Caki2 (cell line): ENCODE measurements around the gene DMBX1. TPM values are rescaled to one million over a fixed set of nuclear protein-coding genes. Genes with fewer than 3 reads are reported as not detected.

Experiments used
- DNase-seq: peaks from one replicate; pipeline ENCODE4 v3.0.0-alpha.2; 2015; ENCODE audit warnings: low read depth
- in situ Hi-C: cut with HindIII; loops from 2 replicates; pipeline ENCODE4 v1.10.0; 2016; ENCODE audit warnings: low sequenced_read_pairs, low pct_unique_long_range_greater_than_20kb, mixed read lengths
- total RNA-seq: library from RNA; depleted of rRNA; stranded (reverse); fragments of >200 nt; shearing (Covaris generic); gene quantifications from 2 replicates; pipeline ENCODE4 v1.2.3, GENCODE V29; 2014; ENCODE audit warnings: low replicate concordance; rRNA removed

The DMBX1 gene
- total RNA-seq, 1 experiment from 2014 or later: not detected

DNA sequence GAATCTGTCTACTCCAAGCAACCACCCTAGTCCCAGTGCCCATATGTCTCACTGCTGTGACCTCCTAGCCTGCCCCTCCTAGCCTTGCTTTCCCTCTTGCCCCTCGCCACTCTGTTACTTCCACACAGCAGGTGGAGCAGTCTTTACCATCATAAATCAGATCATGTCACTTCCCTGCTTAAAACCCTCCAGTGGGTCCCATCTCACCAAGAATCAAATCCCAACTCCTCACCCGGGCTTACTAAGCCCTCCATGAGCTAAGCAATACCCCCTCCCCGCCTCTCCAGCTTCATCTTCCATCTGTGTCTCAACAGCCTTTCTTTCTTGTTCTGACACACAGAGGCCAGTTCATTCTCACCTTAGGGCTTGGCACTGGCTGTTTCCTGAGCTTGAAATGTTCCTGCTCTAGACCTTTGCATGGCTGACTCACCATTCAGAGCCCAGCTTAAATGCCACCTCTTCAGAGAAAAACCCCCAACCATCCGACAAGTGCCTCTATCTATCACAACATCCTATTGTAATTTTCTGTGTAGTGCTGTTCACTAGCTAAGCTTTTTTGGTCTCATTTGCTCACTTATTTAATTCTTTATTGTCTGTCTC lies 39.5 kb downstream of the DMBX1 start:
- DNase-seq: no peak
- in situ Hi-C loops: no loop called here

DNA sequence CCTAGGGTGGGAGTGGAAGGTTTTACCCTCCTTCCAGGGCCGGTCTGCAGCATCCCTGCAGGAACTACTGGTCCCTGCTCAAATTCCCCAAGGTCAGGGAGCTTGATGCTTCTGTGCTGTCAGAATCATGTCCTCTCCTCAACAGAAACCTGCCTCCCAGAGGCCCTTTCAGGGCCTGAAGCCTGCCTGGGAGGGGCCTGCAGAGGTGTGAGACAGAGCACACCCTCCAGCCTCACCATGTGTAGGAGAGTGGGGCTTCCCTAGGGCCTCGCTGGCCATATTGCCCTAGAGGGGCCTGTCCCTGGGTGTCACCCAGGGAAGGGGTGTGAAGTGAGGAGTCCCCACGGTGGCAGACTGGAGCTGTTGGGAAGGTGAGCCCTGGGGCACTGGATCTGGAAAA lies 40.7 kb downstream of the DMBX1 start:
- in situ Hi-C loops: no loop called here
- DNase-seq: no peak

DNA sequence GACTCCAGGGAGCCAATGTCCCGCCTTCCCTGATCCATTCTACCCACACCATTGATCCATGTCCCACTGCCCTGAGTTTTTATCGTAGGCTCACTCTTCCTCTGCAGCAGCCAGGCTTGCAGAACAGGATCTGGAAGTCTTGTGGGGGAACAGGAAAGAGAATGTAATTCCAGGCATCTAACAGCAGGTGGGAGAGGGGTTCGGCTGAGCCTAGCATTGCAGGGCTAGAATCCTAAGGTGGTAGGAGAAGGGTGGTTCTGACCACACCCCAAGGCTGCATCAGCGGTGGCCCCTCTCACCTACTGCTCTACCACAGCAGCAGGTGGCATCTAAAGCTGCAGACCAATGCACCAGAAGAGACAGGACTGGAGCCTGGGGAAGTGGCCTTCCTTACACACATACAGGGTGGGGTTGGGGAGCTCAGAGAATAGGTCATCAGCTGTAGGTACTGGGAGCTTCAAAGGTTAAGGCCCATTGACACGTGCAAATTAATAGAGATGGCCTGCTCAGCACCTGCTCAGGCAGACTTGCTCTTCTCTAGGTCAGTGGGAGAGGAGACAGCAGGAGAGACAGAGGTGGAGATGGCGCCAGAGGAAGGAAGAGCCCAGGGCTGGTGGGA lies 41.3 kb downstream of the DMBX1 start:
- in situ Hi-C loops: no loop called here

DNA sequence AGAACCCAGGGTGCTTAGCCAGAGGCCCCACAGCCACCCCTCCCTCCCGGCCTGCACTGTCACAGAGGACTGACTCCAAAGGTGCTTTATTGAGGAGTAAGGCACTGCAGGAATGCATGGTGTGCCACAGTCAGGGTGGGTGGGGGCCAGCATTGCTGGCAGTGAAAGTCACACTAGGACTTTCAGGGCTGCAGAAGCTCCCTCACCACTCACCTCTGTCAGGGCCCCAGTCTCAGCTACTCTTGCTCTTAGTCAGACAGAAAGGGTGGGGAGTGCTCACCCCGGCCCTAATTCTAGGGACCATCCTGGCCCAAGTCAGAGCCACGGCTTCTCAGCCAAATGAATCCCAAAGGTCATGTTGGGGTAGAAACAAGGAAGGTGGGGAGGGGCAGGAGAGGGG lies 42.5 kb downstream of the DMBX1 start:
- no peak for DNase-seq
- in situ Hi-C loops: no loop called here

More for the DNA sequence above, 41.3 kb downstream of the DMBX1 start:
- no peak for DNase-seq

DNA sequence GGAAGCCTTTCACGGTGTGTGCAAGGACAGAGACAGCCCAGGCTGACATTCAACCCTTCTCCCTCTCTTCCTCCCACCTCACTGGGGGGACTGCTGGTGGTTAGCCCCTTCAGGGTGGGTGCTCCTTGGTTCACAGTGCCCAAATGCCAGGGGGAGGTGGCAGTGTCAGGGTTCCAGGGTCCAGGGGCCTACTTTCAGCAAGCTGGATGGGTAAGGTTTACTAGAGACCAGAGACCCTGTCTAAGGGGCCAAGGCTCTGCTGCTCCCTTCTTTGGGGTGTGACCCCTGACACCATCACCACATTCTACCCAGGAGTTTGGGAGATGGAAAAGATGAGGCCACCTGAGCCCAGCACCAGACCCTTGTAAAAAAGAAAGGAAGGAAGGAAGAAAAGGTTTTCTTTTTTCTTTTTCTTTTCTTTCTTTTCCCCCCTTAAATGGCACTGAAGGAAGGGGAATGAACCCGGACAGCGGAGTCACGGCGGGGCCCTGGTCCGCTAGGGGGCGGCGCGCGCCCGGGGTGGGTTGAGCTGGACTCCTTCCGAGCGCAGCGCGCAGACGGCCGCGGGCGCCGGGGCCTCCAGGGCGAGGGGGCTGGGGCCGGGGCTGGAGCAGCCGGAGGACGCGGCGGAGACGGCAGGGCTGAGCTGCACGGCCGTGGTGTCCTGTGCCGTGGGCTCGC lies 43.0 kb downstream of the DMBX1 start:
- no peak for DNase-seq
- in situ Hi-C loops: no loop called here

DNA sequence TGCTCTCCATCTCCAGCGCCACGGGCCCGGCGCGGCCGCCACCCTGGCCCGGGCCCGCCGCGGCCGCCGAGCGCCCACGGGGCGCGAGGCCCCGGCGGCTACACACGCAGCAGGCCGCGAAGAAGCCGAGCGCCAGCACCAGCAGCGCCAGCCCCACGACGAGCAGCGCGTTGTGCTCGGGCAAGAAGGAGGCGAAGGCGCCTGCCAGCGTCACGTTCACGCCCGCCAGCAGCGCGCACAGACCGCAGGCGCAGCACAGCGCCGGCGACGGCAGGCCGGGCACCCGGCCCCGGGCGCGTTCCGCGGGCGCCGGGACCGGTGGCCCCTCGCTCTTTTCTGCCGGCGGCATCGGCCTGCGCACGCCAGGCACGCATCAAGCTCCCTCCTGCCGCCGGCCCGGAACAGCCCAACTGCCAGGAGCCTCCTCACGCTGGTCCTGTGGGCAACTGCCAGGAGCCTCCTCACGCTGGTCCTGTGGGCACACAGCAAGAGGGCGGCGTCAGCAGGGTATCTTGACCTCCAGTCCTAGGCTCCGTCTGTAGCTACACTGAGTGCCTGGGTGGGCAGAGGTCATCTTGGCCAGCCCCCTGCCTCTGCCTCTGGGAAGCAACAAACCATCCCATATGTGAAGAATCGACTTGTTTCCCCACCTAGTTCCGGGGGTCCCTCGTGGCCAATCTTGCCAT lies 43.7 kb downstream of the DMBX1 start:
- no peak for DNase-seq
- in situ Hi-C loops: no loop called here

DNA sequence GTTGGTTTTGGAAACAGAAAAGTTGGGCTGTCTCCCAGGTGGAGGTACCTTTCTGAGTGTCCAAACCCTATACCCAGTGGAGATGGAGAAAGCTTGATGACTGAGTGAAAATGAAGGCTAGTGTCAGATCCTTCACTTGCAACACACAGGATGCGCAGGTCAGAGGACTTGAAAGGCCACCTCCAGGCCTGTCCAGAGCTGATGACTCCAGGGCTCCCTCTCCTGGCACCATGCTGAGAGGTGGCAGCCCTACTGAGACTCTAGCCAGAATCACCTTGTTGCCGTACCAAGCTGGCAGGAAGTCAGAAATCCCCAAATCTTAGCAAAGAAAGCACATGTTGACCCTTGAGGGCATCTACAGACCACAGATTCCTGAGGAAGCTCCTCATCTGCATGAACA lies 45.4 kb downstream of the DMBX1 start:
- no peak for DNase-seq
- in situ Hi-C loops: no loop called here

DNA sequence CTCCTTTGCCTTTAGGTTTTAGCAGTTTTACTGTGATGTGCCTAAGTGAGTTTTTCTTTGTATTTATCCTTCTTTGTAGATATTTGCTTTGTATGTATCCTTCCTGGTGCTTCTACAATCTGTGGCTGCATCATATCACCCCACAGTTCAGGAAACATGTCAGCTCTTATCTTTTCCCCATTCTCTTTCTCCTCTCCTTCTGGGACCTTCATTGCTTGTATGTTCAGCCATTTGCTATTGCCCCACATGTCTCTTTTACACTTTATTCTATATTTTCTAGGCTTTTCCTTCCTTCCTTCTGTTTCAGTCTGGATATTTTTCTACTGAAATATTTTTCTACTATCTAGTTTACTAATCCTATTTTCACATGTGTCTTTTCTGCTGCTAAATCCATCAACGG lies 46.9 kb downstream of the DMBX1 start:
- in situ Hi-C loops: no loop called here

DNA sequence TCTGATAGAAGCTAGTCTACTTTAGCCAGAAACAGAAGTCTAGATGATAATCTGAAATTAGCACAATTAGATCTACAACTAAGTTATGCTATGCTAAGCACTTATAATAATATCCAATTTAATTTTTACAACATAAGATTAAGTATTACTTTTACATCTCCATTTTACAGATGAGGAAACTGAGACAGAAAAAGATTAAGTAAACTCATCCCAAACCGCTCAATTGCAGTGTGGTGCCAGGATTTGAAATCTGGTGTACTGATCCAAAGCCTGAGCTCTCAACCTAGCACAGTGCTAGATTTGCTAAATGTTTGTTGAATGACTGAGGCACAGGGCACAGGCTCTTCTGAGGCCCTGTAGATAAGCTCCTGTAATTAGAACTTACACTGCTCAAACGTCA lies 48.0 kb downstream of the DMBX1 start:
- DNase-seq: no peak
- in situ Hi-C loops: no loop called here

More for the DNA sequence above, 46.9 kb downstream of the DMBX1 start:
- no peak for DNase-seq

DNA sequence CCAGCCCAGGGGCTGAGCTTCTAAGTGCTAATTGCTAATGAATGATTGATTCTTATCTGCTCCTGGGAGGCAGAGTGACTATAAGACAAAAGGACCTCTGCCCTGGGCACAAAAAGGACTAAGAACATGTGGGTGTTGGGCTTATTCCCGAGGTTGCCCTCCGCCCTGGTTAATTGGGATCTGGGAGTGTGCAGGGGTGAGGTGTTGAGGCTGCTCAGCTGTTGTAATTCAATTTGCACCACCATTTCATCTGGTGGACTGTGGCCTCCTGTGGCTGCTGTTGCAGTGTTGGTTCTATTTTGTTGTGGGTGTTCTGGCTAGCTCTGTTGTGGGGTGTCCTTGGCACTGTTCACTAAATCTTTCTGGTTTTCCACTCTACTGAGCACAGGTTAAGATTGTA lies 48.5 kb downstream of the DMBX1 start:
- in situ Hi-C loops: no loop called here
- no peak for DNase-seq

Other genes starting within 250 kb of the DMBX1 start
- gene RAD54L, start 242.1 kb upstream of the DMBX1 start, total RNA-seq: 9.7 and 23.5 TPM in 2 replicates
- 81.7 and 88.1 TPM in 2 replicates for gene LRRC41, start 186.2 kb upstream of the DMBX1 start, total RNA-seq
- gene UQCRH, start 186.1 kb upstream of the DMBX1 start, total RNA-seq: 458 and 554 TPM in 2 replicates
- 19.4 and 31.3 TPM in 2 replicates for gene NSUN4, start 149.0 kb upstream of the DMBX1 start, total RNA-seq
- 10.9 and 22.5 TPM in 2 replicates for gene FAAH, start 95.5 kb upstream of the DMBX1 start, total RNA-seq
- not detected in 2 replicates for gene KNCN, start 61.8 kb downstream of the DMBX1 start, total RNA-seq
- gene MKNK1, start 114.4 kb downstream of the DMBX1 start, total RNA-seq: 25.7 and 37.5 TPM in 2 replicates
- gene MOB3C, start 127.0 kb downstream of the DMBX1 start, total RNA-seq: 17.7 and 33.9 TPM in 2 replicates
- gene ATPAF1, start 178.5 kb downstream of the DMBX1 start, total RNA-seq: 85.1 and 98.8 TPM in 2 replicates
- gene TEX38, start 182.0 kb downstream of the DMBX1 start, total RNA-seq: not detected in 2 replicates
- gene EFCAB14, start 229.3 kb downstream of the DMBX1 start, total RNA-seq: 34.5 and 60.9 TPM in 2 replicates